WERI-Rb-1 (cell line): ENCODE data around the gene SHISAL2A.
A peak's percentile ranks its signal among the peaks of the same experiment; 100 is the strongest.

Experiments
- DNase-seq: peaks from one replicate; pipeline ENCODE4 v3.0.0-alpha.2; 2020
- H3K27ac ChIP-seq: fragments of 250-450 bp; sonication (Bioruptor Pico); 2 replicates; pipeline ENCODE4 v1.5.1; 2020; ENCODE audit warnings: mild to moderate bottlenecking, moderate library complexity
- H3K27me3 ChIP-seq: fragments of 250-450 bp; sonication (Bioruptor Pico); 2 replicates; pipeline ENCODE4 v1.5.1; 2021; ENCODE audit warnings: mild to moderate bottlenecking, low read depth, moderate library complexity; ENCODE audit not compliant: insufficient read depth, severe bottlenecking
- H3K36me3 ChIP-seq: fragments of 250-450 bp; sonication (Bioruptor Pico); 2 replicates; pipeline ENCODE4 v1.5.1; 2020; ENCODE audit warnings: mild to moderate bottlenecking, moderate library complexity
- H3K4me3 ChIP-seq: 2 replicates; pipeline ENCODE4 v1.5.1; 2011; ENCODE audit warnings: low read depth, mild to moderate bottlenecking, control low read depth, low read length
- H3K9me3 ChIP-seq: fragments of 250-450 bp; sonication (Bioruptor Pico); 2 replicates; pipeline ENCODE4 v1.5.1; 2021; ENCODE audit warnings: mild to moderate bottlenecking, moderate library complexity; ENCODE audit not compliant: severe bottlenecking
- TF ChIP-seq, protein P1 (sequence below): IDR thresholded peaks from 2 replicates; pipeline ENCODE4 v1.5.1; 2011; ENCODE audit warnings: low read depth, mild to moderate bottlenecking, control low read depth, inconsistent platforms, low read length

Gene SHISAL2A

DNA sequence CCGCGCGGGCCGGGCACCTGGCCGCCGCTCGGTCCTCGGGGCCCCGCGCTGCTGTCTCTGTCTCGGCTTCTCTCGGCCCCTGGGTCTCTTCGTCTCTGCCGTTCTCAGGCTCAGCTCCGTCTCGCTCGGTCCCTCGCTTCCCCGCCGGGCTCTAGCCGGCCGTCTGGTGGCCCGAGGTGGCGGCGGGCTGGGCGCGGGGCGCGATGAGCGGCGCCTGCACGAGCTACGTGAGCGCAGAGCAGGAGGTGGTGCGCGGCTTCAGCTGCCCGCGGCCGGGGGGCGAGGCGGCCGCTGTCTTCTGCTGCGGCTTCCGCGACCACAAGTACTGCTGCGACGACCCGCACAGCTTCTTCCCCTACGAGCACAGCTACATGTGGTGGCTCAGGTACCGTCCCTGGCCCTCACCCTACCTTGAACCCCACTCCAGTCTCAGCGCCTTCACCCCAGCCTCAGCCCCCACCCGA, 355 bp downstream of the SHISAL2A start:
- H3K27me3 ChIP-seq = peaks cover 2% of the 10 kb centered on the region
- H3K9me3 ChIP-seq = no peaks in the 10 kb centered on the region
- H3K27ac ChIP-seq = no peak overlapping the region
- TF ChIP-seq, protein P1, sequence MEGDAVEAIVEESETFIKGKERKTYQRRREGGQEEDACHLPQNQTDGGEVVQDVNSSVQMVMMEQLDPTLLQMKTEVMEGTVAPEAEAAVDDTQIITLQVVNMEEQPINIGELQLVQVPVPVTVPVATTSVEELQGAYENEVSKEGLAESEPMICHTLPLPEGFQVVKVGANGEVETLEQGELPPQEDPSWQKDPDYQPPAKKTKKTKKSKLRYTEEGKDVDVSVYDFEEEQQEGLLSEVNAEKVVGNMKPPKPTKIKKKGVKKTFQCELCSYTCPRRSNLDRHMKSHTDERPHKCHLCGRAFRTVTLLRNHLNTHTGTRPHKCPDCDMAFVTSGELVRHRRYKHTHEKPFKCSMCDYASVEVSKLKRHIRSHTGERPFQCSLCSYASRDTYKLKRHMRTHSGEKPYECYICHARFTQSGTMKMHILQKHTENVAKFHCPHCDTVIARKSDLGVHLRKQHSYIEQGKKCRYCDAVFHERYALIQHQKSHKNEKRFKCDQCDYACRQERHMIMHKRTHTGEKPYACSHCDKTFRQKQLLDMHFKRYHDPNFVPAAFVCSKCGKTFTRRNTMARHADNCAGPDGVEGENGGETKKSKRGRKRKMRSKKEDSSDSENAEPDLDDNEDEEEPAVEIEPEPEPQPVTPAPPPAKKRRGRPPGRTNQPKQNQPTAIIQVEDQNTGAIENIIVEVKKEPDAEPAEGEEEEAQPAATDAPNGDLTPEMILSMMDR = no peak
- peak; percentile 43 for DNase-seq
- H3K4me3 ChIP-seq = peak overlapping the region; percentile 35
- H3K36me3 ChIP-seq = no peaks in the 10 kb centered on the region

DNA sequence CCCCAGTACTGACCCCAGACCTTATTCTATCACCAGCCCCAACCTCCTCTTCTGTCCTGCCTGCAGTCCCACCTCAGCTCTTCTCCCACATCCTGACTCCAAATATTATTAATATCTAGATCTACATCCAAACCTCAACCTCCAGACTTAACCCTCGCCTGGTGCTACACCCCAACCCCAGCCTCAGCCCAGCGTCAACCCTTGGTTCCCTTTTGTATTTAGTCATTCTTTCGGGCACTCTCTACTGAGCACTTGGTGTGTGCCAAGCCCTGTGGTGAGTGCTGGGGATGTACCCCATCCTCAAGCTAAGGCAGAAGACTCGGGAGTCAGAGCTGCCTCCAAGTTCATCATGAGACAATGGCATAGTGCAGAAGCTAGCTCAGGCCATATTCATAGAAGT, 1.1 kb downstream of the SHISAL2A start:
- Histone ChIP-seq H3K27me3 (peaks cover 2% of the 10 kb centered on the region), H3K36me3 (no peaks in the 10 kb centered on the region), H3K4me3 (no peak overlapping the region), H3K27ac (no peak overlapping the region), H3K9me3 (no peaks in the 10 kb centered on the region)
- no peak for DNase-seq
- TF ChIP-seq, protein P1 = no peak

DNA sequence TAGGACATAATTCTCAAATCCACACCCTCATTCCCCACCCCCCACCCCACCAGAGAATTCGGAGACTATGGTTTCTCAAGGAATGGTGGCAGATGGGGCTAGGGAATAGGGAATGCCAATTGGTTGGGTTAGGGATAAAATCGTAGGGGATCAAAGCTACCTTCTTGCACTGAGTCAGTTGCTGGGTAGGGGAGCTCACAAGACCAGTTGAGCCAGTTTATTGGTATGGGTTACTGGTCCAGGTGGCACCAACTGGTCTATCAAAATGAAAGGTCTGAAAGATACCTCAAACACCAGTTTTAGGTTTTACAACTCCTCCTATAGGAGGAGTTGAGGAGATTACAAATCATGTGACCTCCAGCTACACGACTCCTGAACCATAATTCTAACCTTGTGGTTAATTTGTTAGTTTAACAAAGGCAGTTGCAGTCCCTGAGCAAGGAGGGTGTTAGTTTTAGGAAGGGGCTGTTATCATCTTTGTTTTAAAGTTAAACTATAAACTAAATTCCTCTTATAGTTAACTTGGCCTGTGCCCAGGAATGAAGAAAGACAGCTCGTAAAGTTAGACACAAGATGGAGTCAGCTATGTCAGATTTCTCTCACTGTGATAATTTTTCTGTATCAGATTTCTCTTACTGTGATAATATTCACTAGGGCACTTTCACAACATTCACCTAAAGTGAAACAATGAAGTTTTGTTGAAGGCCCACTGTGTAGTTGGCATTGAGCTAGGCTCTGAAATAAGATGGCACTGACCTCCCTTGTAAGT, 2.5 kb downstream of the SHISAL2A start:
- Histone ChIP-seq H3K9me3 (no peaks in the 10 kb centered on the region), H3K4me3 (no peak overlapping the region), H3K27ac (no peak overlapping the region), H3K36me3 (no peaks in the 10 kb centered on the region), H3K27me3 (peaks cover 2% of the 10 kb centered on the region)
- no peak for DNase-seq
- TF ChIP-seq, protein P1 = no peak

DNA sequence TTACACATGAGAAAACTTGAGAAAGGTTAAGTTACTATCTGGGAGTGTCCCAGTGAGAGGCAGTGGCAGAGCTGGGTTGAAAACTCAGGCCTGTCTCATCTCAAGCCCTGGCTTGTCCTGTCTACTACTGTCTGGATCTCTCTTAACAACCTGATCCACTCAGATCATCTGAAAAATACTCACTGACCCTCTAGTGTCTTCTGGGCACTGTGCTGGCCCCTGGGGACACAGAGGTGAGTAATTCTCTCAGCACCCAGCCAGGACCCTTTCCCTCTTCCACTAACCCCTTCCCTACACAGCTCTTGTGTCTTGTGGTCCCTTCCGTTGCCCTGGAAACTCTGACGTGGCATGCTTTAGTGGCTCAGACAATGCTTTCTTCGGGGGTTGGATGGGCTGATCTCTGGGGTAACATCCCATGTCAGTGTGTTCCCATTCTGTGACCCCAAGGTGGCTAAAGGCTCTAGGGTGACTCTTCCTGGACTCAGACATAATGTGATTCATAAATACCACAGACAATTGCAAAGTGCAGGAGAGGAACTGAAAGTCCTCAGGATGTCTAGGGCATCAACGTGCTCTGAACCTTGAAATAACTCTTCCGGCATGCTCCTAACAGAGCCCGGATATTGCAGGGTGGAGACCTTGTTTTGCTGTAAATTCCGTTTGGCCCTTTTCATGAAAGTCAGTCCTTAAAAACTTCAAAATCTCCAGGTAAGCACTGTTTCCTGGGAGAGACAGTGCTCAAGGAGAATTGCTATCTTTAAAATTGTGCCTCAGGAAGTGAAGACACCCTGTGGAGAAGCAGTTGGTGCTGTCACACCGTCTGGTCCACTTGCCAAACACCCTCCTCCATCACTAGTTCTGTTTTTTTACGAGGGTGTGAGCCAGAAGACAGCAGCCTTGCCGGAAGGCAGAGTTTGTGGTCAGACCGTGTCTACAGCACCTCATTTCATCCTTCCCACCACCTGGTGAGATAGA, 4.0 kb downstream of the SHISAL2A start:
- no peak overlapping the region for H3K4me3 ChIP-seq
- TF ChIP-seq, protein P1 = no peak
- DNase-seq = no peak
- peaks cover 2% of the 10 kb centered on the region for H3K27me3 ChIP-seq
- H3K9me3 ChIP-seq = no peaks in the 10 kb centered on the region
- H3K36me3 ChIP-seq = no peaks in the 10 kb centered on the region
- no peak overlapping the region for H3K27ac ChIP-seq

DNA sequence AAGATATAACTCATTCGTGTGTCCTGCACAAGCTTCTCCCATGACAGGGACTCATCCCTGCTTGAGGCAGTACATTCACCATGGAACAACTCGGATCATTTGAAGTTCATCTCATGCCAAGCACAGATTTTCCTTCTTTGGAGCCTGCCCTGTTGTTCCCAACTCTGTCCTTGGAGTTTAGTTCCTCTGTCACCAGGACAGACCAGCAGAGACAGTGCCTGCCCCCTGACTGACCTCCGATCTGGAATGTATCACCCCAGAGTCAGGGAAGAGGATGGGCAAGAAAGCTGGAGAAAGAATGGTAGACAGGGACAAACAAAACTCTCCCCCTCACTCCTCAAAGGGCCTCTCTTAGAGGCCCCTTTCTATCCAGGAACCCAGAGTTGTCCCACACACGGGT, 5.0 kb downstream of the SHISAL2A start:
- Histone ChIP-seq H3K9me3 (no peaks in the 10 kb centered on the region), H3K36me3 (no peaks in the 10 kb centered on the region), H3K4me3 (no peak overlapping the region), H3K27ac (no peak overlapping the region), H3K27me3 (peaks cover 2% of the 10 kb centered on the region)
- DNase-seq = no peak
- TF ChIP-seq, protein P1 = no peak
